ENCODE data around the gene LHFPL4.
"Not testable (repeated sequence)": the region's sequence is repeated elsewhere in the genome, so short reads cannot be mapped to it uniquely, and the experiment has no call there.

Gene LHFPL4

GRCh38 chr3:9553021-9553947 is at the start of gene LHFPL4:
Gene LHFPL4, minus strand, starts transcription at chr3:9553822. Its CDS starts 1,143 bp downstream, at chr3:9552679.
- no peak for TF ChIP-seq JUND (IDR thresholded peaks at IDR 0.05; ENCODE audit: low read depth)
- in situ Hi-C loops (cut with HindIII; ENCODE audit: low pct_unique_long_range_greater_than_20kb, low sequenced_read_pairs): no loop called here
- no peak for DNase-seq (ENCODE audit: low read depth in 1 of 2, low spot score in 1 of 2)

GRCh38 chr3:9602620-9603019 is 49.0 kb upstream of the LHFPL4 start:
- DNase-seq (ENCODE audit: low read depth in 1 of 2, low spot score in 1 of 2): no peak
- no peak for TF ChIP-seq JUND (IDR thresholded peaks at IDR 0.05; ENCODE audit: low read depth)
- in situ Hi-C loops (cut with HindIII; ENCODE audit: low pct_unique_long_range_greater_than_20kb, low sequenced_read_pairs): no loop called here

- in situ Hi-C loops (cut with HindIII; ENCODE audit: low pct_unique_long_range_greater_than_20kb, low sequenced_read_pairs); DNase-seq (ENCODE audit: low read depth in 1 of 2, low spot score in 1 of 2): not testable (repeated sequence)
Observed at GRCh38 chr3:9601006-9601581, 47.5 kb upstream of the LHFPL4 start.

GRCh38 chr3:9600597-9600996 is 47.0 kb upstream of the LHFPL4 start:
- peak; percentile 21 to 54 for DNase-seq (ENCODE audit: low read depth in 1 of 2, low spot score in 1 of 2)
- TF ChIP-seq JUND (IDR thresholded peaks at IDR 0.05; ENCODE audit: low read depth): no peak
- in situ Hi-C loops (cut with HindIII; ENCODE audit: low pct_unique_long_range_greater_than_20kb, low sequenced_read_pairs): no loop called here

GRCh38 chr3:9598783-9599387 is 45.3 kb upstream of the LHFPL4 start:
- in situ Hi-C loops (cut with HindIII; ENCODE audit: low pct_unique_long_range_greater_than_20kb, low sequenced_read_pairs): no loop called here
- no peak for DNase-seq (ENCODE audit: low read depth in 1 of 2, low spot score in 1 of 2)
- no peak for TF ChIP-seq JUND (IDR thresholded peaks at IDR 0.05; ENCODE audit: low read depth)

- no peak for TF ChIP-seq JUND (IDR thresholded peaks at IDR 0.05; ENCODE audit: low read depth)
- peak; percentile 35 to 37 for DNase-seq (ENCODE audit: low read depth in 1 of 2, low spot score in 1 of 2)
- in situ Hi-C loops (cut with HindIII; ENCODE audit: low pct_unique_long_range_greater_than_20kb, low sequenced_read_pairs): no loop called here
Observed at GRCh38 chr3:9595877-9596276, 42.3 kb upstream of the LHFPL4 start.

GRCh38 chr3:9591781-9592180 is 38.2 kb upstream of the LHFPL4 start:
- DNase-seq (ENCODE audit: low read depth in 1 of 2, low spot score in 1 of 2); in situ Hi-C loops (cut with HindIII; ENCODE audit: low pct_unique_long_range_greater_than_20kb, low sequenced_read_pairs): not testable (repeated sequence)

- no peak for TF ChIP-seq JUND (IDR thresholded peaks at IDR 0.05; ENCODE audit: low read depth)
- in situ Hi-C loops (cut with HindIII; ENCODE audit: low pct_unique_long_range_greater_than_20kb, low sequenced_read_pairs): no loop called here
- DNase-seq (ENCODE audit: low read depth in 1 of 2, low spot score in 1 of 2): no peak
Observed at GRCh38 chr3:9590282-9590791, 36.7 kb upstream of the LHFPL4 start.

- no peak for DNase-seq (ENCODE audit: low read depth in 1 of 2, low spot score in 1 of 2)
- in situ Hi-C loops (cut with HindIII; ENCODE audit: low pct_unique_long_range_greater_than_20kb, low sequenced_read_pairs): no loop called here
- no peak for TF ChIP-seq JUND (IDR thresholded peaks at IDR 0.05; ENCODE audit: low read depth)
Observed at GRCh38 chr3:9583792-9584191, 30.2 kb upstream of the LHFPL4 start.

GRCh38 chr3:9583371-9583770 is 29.7 kb upstream of the LHFPL4 start:
- TF ChIP-seq JUND (IDR thresholded peaks at IDR 0.05; ENCODE audit: low read depth): no peak
- in situ Hi-C loops (cut with HindIII; ENCODE audit: low pct_unique_long_range_greater_than_20kb, low sequenced_read_pairs): no loop called here
- DNase-seq (ENCODE audit: low read depth in 1 of 2, low spot score in 1 of 2): no peak

GRCh38 chr3:9582332-9582731 is 28.7 kb upstream of the LHFPL4 start:
- in situ Hi-C loops (cut with HindIII; ENCODE audit: low pct_unique_long_range_greater_than_20kb, low sequenced_read_pairs): no loop called here
- TF ChIP-seq JUND (IDR thresholded peaks at IDR 0.05; ENCODE audit: low read depth): no peak
- no peak for DNase-seq (ENCODE audit: low read depth in 1 of 2, low spot score in 1 of 2)

GRCh38 chr3:9581742-9582141 is 28.1 kb upstream of the LHFPL4 start:
- in situ Hi-C loops (cut with HindIII; ENCODE audit: low pct_unique_long_range_greater_than_20kb, low sequenced_read_pairs): no loop called here
- no peak for DNase-seq (ENCODE audit: low read depth in 1 of 2, low spot score in 1 of 2)
- no peak for TF ChIP-seq JUND (IDR thresholded peaks at IDR 0.05; ENCODE audit: low read depth)

GRCh38 chr3:9569054-9569453 is 15.4 kb upstream of the LHFPL4 start:
- TF ChIP-seq JUND (IDR thresholded peaks at IDR 0.05; ENCODE audit: low read depth): no peak
- DNase-seq (ENCODE audit: low read depth in 1 of 2, low spot score in 1 of 2): no peak
- in situ Hi-C loops (cut with HindIII; ENCODE audit: low pct_unique_long_range_greater_than_20kb, low sequenced_read_pairs): no loop called here
